HCT116 (cell line): Measurements from ENCODE around the gene KRT15. TPM values are rescaled to one million over a fixed set of nuclear protein-coding genes. Genes with fewer than 3 reads are reported as not detected.

ENCODE experiments used
- ATAC-seq: fragments of 200-7000 bp; cut with Tn5 transposase; 2 replicates; pipeline ENCODE4 v1.9.1; 2020; ENCODE audit warnings: mild to moderate bottlenecking, moderate library complexity
- BruUV-seq: library from RNA; stranded (reverse); fragments of 400-500 nt; replicated peaks from 2 replicates; lab custom pipeline; 2021; lab: Mats Ljungman, UMichigan
- CTCF ChIA-PET: fragments of 300-600 bp; sonication (Branson Sonifier 250); formaldehyde crosslinking; loops from one replicate; lab custom pipeline; 2021; ENCODE audit warnings: antibody characterized with exemption; lab: Charles Lee
- POLR2A ChIA-PET: fragments of 300-600, 350-600 bp; sonication (Branson Sonifier 250); formaldehyde crosslinking; loops from one replicate; lab custom pipeline; 2021; ENCODE audit warnings: antibody characterized with exemption; lab: Charles Lee
- RAD21 ChIA-PET, 2 experiments: fragments of 300-600 bp; sonication (Branson Sonifier 250); formaldehyde crosslinking; loops; one replicate each; lab custom pipeline; 2023; ENCODE audit warnings: low total read pairs in 2 of 2; ENCODE audit not compliant: uncharacterized antibody in 2 of 2, unreplicated experiment in 2 of 2, low non-redundant PET in 1 of 2; lab: Charles Lee
- DNase-seq: peaks from one replicate; pipeline ENCODE4 v3.0.0-alpha.2; 2010; ENCODE audit warnings: low read depth, low spot score
- H2AFZ ChIP-seq: fragments of 200-600 bp; shearing (Covaris generic), sonication (generic); 2 replicates; pipeline ENCODE4 v1.6.1; 2017; ENCODE audit warnings: low read depth, mixed run types, mixed read lengths, antibody characterized with exemption, low read length; ENCODE audit not compliant: poor library complexity, severe bottlenecking
- H3K27ac ChIP-seq: 2 replicates; pipeline ENCODE4 v1.5.1; 2012; ENCODE audit warnings: low read depth, low read length
- H3K27me3 ChIP-seq: fragments of 200-600 bp; sonication (generic); 2 replicates; pipeline ENCODE4 v1.6.1; 2016; ENCODE audit warnings: mixed run types, low read length, mixed read lengths; ENCODE audit not compliant: insufficient read depth
- H3K36me3 ChIP-seq, 2 experiments: fragments of 200-500 bp in 1 of 2; fragments of 200-600 bp in 1 of 2; sonication (Bioruptor generic) in 1 of 2; sonication (generic) in 1 of 2; 2 replicates each; pipeline versions ENCODE4 v1.5.1 to v1.6.1; 2014 to 2016; ENCODE audit warnings: low read length in 2 of 2, inconsistent platforms in 1 of 2, mixed read lengths in 1 of 2, mixed run types in 1 of 2; ENCODE audit not compliant: insufficient read depth in 2 of 2, control insufficient read depth in 1 of 2
- H3K4me1 ChIP-seq, 2 experiments: fragments of 200-600 bp in 1 of 2; sonication (generic) in 1 of 2; 2 replicates each; pipeline versions ENCODE4 v1.5.1 to v1.6.1; 2012 to 2017; ENCODE audit warnings: low read length in 2 of 2, inconsistent platforms in 1 of 2, mild to moderate bottlenecking in 1 of 2, mixed read lengths in 1 of 2, mixed run types in 1 of 2, moderate library complexity in 1 of 2; ENCODE audit not compliant: insufficient read depth in 2 of 2, control insufficient read depth in 1 of 2
- H3K4me2 ChIP-seq: fragments of 200-600 bp; sonication (generic); 2 replicates; pipeline ENCODE4 v1.6.1; 2017; ENCODE audit warnings: mixed run types, low read length, mixed read lengths
- H3K4me3 ChIP-seq, 2 experiments: fragments of 200-600 bp in 1 of 2; sonication (generic) in 1 of 2; replicated peaks in 1 of 2; 2 replicates each; pipeline ENCODE4 v1.5.1; 2011 to 2016; ENCODE audit warnings: low read length in 2 of 2, control low read depth in 1 of 2, low read depth in 1 of 2, mild to moderate bottlenecking in 1 of 2, mixed read lengths in 1 of 2, mixed run types in 1 of 2
- H3K79me2 ChIP-seq: fragments of 200-600 bp; sonication (generic); 2 replicates; pipeline ENCODE4 v1.6.1; 2017; ENCODE audit warnings: mild to moderate bottlenecking, mixed run types, low read length, moderate library complexity, mixed read lengths; ENCODE audit not compliant: insufficient read depth
- H3K9ac ChIP-seq: fragments of 200-600 bp; sonication (generic); 2 replicates; pipeline ENCODE4 v1.6.1; 2016; ENCODE audit warnings: low read length, mixed read lengths
- H3K9me2 ChIP-seq: fragments of 200-600 bp; sonication (generic), shearing (Covaris generic); 2 replicates; pipeline ENCODE4 v1.6.1; 2017; ENCODE audit warnings: mixed run types, mild to moderate bottlenecking, moderate library complexity; ENCODE audit not compliant: insufficient read depth
- H3K9me3 ChIP-seq, 2 experiments: fragments of 200-500 bp in 1 of 2; fragments of 200-600 bp in 1 of 2; sonication (Bioruptor generic) in 1 of 2; sonication (generic) in 1 of 2; 2 replicates each; pipeline ENCODE4 v1.6.1; 2014 to 2017; ENCODE audit warnings: low read length in 2 of 2, mixed read lengths in 2 of 2, inconsistent platforms in 1 of 2, low read depth in 1 of 2, mild to moderate bottlenecking in 1 of 2, mixed run types in 1 of 2, moderate library complexity in 1 of 2; ENCODE audit not compliant: control insufficient read depth in 1 of 2, insufficient read depth in 1 of 2
- H4K20me1 ChIP-seq: fragments of 200-600 bp; sonication (generic), shearing (Covaris generic); 2 replicates; pipeline ENCODE4 v1.6.1; 2017; ENCODE audit warnings: mixed run types, mild to moderate bottlenecking, moderate library complexity; ENCODE audit not compliant: insufficient read depth
- CBX3 ChIP-seq: IDR thresholded peaks from 2 replicates; pipeline ENCODE4 v1.6.1; 2012; ENCODE audit warnings: low read depth
- CTCF ChIP-seq, 3 experiments: fragments of 200-600 bp in 1 of 3; sonication (generic) in 1 of 3; IDR thresholded peaks in 2 of 3; conservative IDR thresholded peaks in 1 of 3; 2 replicates each; pipeline ENCODE4 v1.5.1; 2012 to 2017; ENCODE audit warnings: low read depth in 2 of 3, low read length in 2 of 3, antibody characterized with exemption in 1 of 3, borderline replicate concordance in 1 of 3, control low read depth in 1 of 3, mild to moderate bottlenecking in 1 of 3, mixed read lengths in 1 of 3, mixed run types in 1 of 3, moderate library complexity in 1 of 3; ENCODE audit not compliant: insufficient read depth in 1 of 3
- EGR1 ChIP-seq: IDR thresholded peaks from 2 replicates; pipeline ENCODE4 v1.6.1; 2012; ENCODE audit warnings: low read depth
- EZH2 ChIP-seq: fragments of 200-600 bp; sonication (generic); IDR thresholded peaks from 2 replicates; pipeline ENCODE4 v1.6.1; 2017; ENCODE audit warnings: antibody characterized with exemption, mixed run types
- EZH2phosphoT487 ChIP-seq: fragments of 200-600 bp; IDR thresholded peaks from 2 replicates; pipeline ENCODE4 v1.6.1; 2018; ENCODE audit warnings: antibody characterized with exemption, borderline replicate concordance
- FOSL1 ChIP-seq: IDR thresholded peaks from 2 replicates; pipeline ENCODE4 v1.6.1; 2012; ENCODE audit warnings: low read depth
- JUND ChIP-seq: IDR thresholded peaks from 2 replicates; pipeline ENCODE4 v1.6.1; 2012
- POLR2A ChIP-seq: IDR thresholded peaks from 2 replicates; pipeline ENCODE4 v1.7.0; 2011; ENCODE audit warnings: borderline replicate concordance; ENCODE audit not compliant: insufficient read depth, insufficient read length; ENCODE audit errors: extremely low read depth
- POLR2AphosphoS5 ChIP-seq: IDR thresholded peaks from 2 replicates; pipeline ENCODE4 v1.6.1; 2011; ENCODE audit warnings: mild to moderate bottlenecking, low read depth, low read length, moderate library complexity
- RAD21 ChIP-seq: IDR thresholded peaks from 2 replicates; pipeline ENCODE4 v1.6.1; 2012; ENCODE audit warnings: low read depth, mild to moderate bottlenecking
- SIN3A ChIP-seq: IDR thresholded peaks from 2 replicates; pipeline ENCODE4 v1.6.1; 2012; ENCODE audit warnings: low read depth
- SP1 ChIP-seq: IDR thresholded peaks from 2 replicates; pipeline ENCODE4 v1.6.1; 2012; ENCODE audit warnings: low read depth
- SRF ChIP-seq: IDR thresholded peaks from 2 replicates; pipeline ENCODE4 v1.6.1; 2012; ENCODE audit warnings: low read depth
- TCF7L2 ChIP-seq: IDR thresholded peaks from 2 replicates; pipeline ENCODE4 v1.7.0; 2011; ENCODE audit warnings: borderline replicate concordance, inconsistent platforms; ENCODE audit not compliant: insufficient read depth, insufficient read length; ENCODE audit errors: extremely low read depth
- YY1 ChIP-seq: IDR thresholded peaks from 2 replicates; pipeline ENCODE4 v1.6.1; 2011; ENCODE audit warnings: low read length, low read depth, moderate library complexity, mild to moderate bottlenecking; ENCODE audit not compliant: insufficient replicate concordance; ENCODE audit errors: extremely low read depth
- ZFX ChIP-seq: fragments of 450-650 bp; IDR thresholded peaks from 2 replicates; pipeline ENCODE4 v1.6.1; 2017
- ZNF274 ChIP-seq: fragments of 200-500 bp; sonication (Bioruptor generic); IDR thresholded peaks from 2 replicates; pipeline ENCODE4 v1.6.1; 2014; ENCODE audit warnings: mild to moderate bottlenecking, low read depth, low read length, inconsistent platforms
- intact Hi-C: fragments of 100-400 bp; cut with micrococcal nuclease; formaldehyde crosslinking; loops from 2 replicates; pipeline ENCODE4 v1.10.0; 2022
- total RNA-seq: library from RNA; stranded (reverse); gene quantifications from one replicate; pipeline ENCODE4 v1.2.1, GENCODE V29; 2021; ENCODE audit not compliant: unreplicated experiment

Gene KRT15
- total RNA-seq, 1 experiment from 2014 or later, result 37.1 TPM

- Histone ChIP-seq H3K27ac (no peak overlapping the region), H3K4me2 (no peak overlapping the region), H3K79me2 (no peaks in the 10 kb centered on the region), H3K9ac (no peak overlapping the region), H3K4me1 (peaks cover 0 to 4% of the 10 kb centered on the region in 2 experiments; a peak in 2 of 4 replicates), H3K27me3 (no peaks in the 10 kb centered on the region), H3K9me3 (no peaks in the 10 kb centered on the region), H4K20me1 (no peaks in the 10 kb centered on the region), H3K4me3 (no peak overlapping the region), H3K9me2 (no peaks in the 10 kb centered on the region), H3K36me3 (no peaks in the 10 kb centered on the region), H2AFZ (no peak overlapping the region)
- ATAC-seq, result no peak
- no TSS peak for BruUV-seq
- ChIA-PET RAD21 (no interaction called here), POLR2A (no interaction called here), CTCF (interaction anchor here (0.9 to 1.3 kb wide), 2 partner anchors 62 to 177 kb away, joined by 4 to 8 read pairs; no protein-coding TSS in a partner anchor)
- TF ChIP-seq FOSL1 (no peak), SRF (no peak), SP1 (no peak), EGR1 (no peak), EZH2 (no peak), POLR2AphosphoS5 (no peak), SIN3A (no peak), RAD21 (no peak), CBX3 (no peak), TCF7L2 (no peak), ZNF274 (no peak), EZH2phosphoT487 (no peak), CTCF (IDR thresholded peaks at IDR 0.05 in 2 of 3, conservative IDR thresholded peaks at IDR 0.05 in 1 of 3; ENCODE audit: borderline replicate concordance in 1 of 3, insufficient read depth in 1 of 3, low read depth in 2 of 3, low read length in 2 of 3) (no peak), YY1 (no peak), JUND (no peak), ZFX (no peak), POLR2A (no peak)
- intact Hi-C loops, result no loop called here
- DNase-seq, result no peak
These were observed 32.4 kb downstream of the KRT15 start for GRCh38 chr17:41486316-41486715.
